Calu3 (cell line): ENCODE results near the gene WEE1. TPM values are rescaled to one million over a fixed set of nuclear protein-coding genes. Genes with fewer than 3 reads are reported as not detected.

Experiments used
- BruUV-seq: library from RNA; stranded (reverse); fragments of 400-500 nt; replicated peaks from 2 replicates; lab custom pipeline; 2021; lab: Mats Ljungman, UMichigan
- CTCF ChIA-PET: fragments of 300-600 bp; sonication (Branson Sonifier 250); formaldehyde crosslinking; loops from one replicate; lab custom pipeline; 2022; ENCODE audit warnings: antibody characterized with exemption; lab: Charles Lee
- DNase-seq: peaks from one replicate; pipeline ENCODE4 v3.0.0; 2022
- H3K27ac Mint-ChIP-seq: one replicate; pipeline ENCODE4 v1.8.0; 2022; ENCODE audit warnings: mixed read lengths; ENCODE audit not compliant: unreplicated experiment
- H3K27me3 Mint-ChIP-seq: one replicate; pipeline ENCODE4 v1.8.0; 2022; ENCODE audit warnings: mixed read lengths; ENCODE audit not compliant: unreplicated experiment
- H3K36me3 Mint-ChIP-seq: one replicate; pipeline ENCODE4 v1.8.0; 2022; ENCODE audit warnings: mild to moderate bottlenecking, moderate library complexity, mixed read lengths; ENCODE audit not compliant: insufficient read depth, unreplicated experiment
- H3K4me1 Mint-ChIP-seq: one replicate; pipeline ENCODE4 v1.8.0; 2022; ENCODE audit warnings: mild to moderate bottlenecking, low read depth, mixed read lengths; ENCODE audit not compliant: unreplicated experiment
- H3K4me3 Mint-ChIP-seq: one replicate; pipeline ENCODE4 v1.8.0; 2022; ENCODE audit warnings: mild to moderate bottlenecking, low read depth, moderate library complexity, mixed read lengths; ENCODE audit not compliant: unreplicated experiment
- H3K9me3 Mint-ChIP-seq: one replicate; pipeline ENCODE4 v1.8.0; 2022; ENCODE audit warnings: low read depth, mixed read lengths; ENCODE audit not compliant: unreplicated experiment
- intact Hi-C: fragments of 100-400 bp; cut with micrococcal nuclease; formaldehyde crosslinking; loops from one replicate; pipeline ENCODE4 v1.10.0; 2022; ENCODE audit not compliant: unreplicated experiment
- total RNA-seq: library from RNA; stranded (reverse); gene quantifications from 2 replicates; pipeline ENCODE4 v1.2.3, GENCODE V29; 2022
- TF ChIP-seq, protein P1 (sequence below): fragments of 200-600 bp; IDR thresholded peaks from one replicate; pipeline ENCODE4 v1.8.0; 2022; ENCODE audit warnings: antibody characterized with exemption; ENCODE audit not compliant: unreplicated experiment

The WEE1 gene
- total RNA-seq, 1 experiment from 2014 or later = 53.6 TPM

DNA sequence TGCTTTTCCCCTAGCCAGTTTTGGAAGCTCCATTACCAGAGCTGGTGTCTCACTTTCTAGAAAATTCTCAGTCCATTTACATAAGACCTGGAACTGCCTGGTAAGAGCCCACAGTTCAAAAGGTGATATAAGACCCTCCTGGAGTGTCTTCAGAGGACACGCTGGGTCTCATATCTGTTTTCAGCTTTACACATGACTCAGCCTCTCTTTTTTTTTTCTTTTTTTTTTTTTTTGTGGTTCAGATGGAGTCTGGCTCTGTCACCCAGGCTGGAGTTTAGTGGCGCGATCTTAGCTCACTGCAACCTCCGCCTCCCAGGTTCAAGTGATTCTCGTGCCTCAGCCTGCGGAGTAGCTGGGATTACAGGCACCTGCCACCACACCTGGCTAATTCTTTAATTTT is 30.7 kb downstream of the WEE1 start:
- intact Hi-C loops = no loop called here
- H3K27ac Mint-ChIP-seq = no peak overlapping the region
- H3K27me3 Mint-ChIP-seq = no peaks in the 10 kb centered on the region
- no peak for DNase-seq
- H3K9me3 Mint-ChIP-seq = peaks cover 3% of the 10 kb centered on the region
- H3K4me3 Mint-ChIP-seq = no peak overlapping the region
- CTCF ChIA-PET = no interaction called here
- H3K36me3 Mint-ChIP-seq = peaks cover 1% of the 10 kb centered on the region
- no TSS peak for BruUV-seq
- H3K4me1 Mint-ChIP-seq = peaks cover 40% of the 10 kb centered on the region
- TF ChIP-seq, protein P1, sequence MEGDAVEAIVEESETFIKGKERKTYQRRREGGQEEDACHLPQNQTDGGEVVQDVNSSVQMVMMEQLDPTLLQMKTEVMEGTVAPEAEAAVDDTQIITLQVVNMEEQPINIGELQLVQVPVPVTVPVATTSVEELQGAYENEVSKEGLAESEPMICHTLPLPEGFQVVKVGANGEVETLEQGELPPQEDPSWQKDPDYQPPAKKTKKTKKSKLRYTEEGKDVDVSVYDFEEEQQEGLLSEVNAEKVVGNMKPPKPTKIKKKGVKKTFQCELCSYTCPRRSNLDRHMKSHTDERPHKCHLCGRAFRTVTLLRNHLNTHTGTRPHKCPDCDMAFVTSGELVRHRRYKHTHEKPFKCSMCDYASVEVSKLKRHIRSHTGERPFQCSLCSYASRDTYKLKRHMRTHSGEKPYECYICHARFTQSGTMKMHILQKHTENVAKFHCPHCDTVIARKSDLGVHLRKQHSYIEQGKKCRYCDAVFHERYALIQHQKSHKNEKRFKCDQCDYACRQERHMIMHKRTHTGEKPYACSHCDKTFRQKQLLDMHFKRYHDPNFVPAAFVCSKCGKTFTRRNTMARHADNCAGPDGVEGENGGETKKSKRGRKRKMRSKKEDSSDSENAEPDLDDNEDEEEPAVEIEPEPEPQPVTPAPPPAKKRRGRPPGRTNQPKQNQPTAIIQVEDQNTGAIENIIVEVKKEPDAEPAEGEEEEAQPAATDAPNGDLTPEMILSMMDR = no peak

DNA sequence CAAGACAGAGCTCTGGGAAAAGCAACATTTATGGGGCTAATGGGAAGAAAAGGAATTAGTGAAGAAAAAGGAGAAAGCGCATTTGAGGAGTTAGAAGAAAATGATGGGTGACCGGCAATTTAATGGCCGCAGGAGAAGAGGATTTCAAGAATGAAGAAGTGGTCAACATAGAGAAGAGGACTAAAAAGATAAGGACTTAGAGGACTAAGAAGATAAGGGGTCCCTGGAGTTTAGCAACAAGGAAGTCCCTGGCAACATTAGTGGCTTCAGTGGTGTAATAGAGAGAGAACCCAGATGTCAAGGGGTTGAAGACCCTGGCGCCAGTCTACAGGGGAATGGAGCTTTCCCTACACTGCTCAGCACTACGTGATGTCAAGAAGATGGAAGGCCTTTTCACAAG is 32.3 kb downstream of the WEE1 start:
- no TSS peak for BruUV-seq
- TF ChIP-seq, protein P1 = no peak
- H3K4me3 Mint-ChIP-seq = no peak overlapping the region
- H3K9me3 Mint-ChIP-seq = peaks cover 3% of the 10 kb centered on the region
- H3K36me3 Mint-ChIP-seq = peaks cover 6% of the 10 kb centered on the region
- no peak overlapping the region for H3K27ac Mint-ChIP-seq
- H3K4me1 Mint-ChIP-seq = peaks cover 35% of the 10 kb centered on the region
- DNase-seq = no peak
- H3K27me3 Mint-ChIP-seq = no peaks in the 10 kb centered on the region
- intact Hi-C loops = no loop called here
- CTCF ChIA-PET = no interaction called here

DNA sequence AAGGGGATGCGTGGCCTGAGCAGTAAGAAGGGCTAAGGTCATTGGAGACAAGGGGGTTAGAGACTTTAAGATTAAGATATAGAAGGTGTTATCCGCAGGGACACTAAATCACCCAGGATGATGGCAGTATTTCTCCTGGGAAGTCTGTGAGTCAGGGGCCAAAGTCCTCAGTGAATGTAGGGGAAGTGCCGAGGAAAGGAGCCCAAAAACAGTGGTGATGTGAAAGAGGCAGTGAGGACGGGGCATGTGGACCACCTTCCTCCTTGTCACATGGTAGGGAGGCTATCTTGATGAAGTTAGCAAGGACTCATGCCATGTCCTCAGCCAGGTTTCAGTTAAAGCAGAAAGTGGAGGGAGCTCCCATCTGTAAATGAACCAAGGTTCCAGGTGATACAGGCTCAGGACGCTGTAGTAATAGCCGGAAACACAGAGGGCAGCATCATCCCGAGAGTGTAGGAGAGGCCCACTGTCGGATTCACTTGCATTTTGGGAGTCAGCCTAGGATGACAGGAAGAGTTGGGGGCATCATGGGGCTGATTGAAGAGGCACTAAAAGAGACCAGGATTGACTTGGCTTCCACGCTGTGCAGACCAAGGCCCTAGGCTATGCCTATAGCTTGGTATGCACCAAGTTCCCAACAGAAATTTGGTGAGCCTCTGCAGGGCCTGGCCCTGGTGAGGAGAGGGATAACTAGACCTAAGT is 33.5 kb downstream of the WEE1 start:
- DNase-seq = peak; percentile 36
- no TSS peak for BruUV-seq
- peak overlapping the region; percentile 9 for H3K27ac Mint-ChIP-seq
- TF ChIP-seq, protein P1 = no peak
- CTCF ChIA-PET = interaction anchor here (0.7 to 1.2 kb wide), 2 partner anchors 142 to 147 kb away, joined by 4 to 7 read pairs; no protein-coding TSS in a partner anchor
- intact Hi-C loops = no loop called here
- peaks cover 32% of the 10 kb centered on the region for H3K4me1 Mint-ChIP-seq
- H3K4me3 Mint-ChIP-seq = no peak overlapping the region
- H3K27me3 Mint-ChIP-seq = no peaks in the 10 kb centered on the region
- peaks cover 6% of the 10 kb centered on the region for H3K36me3 Mint-ChIP-seq
- H3K9me3 Mint-ChIP-seq = peaks cover 5% of the 10 kb centered on the region

DNA sequence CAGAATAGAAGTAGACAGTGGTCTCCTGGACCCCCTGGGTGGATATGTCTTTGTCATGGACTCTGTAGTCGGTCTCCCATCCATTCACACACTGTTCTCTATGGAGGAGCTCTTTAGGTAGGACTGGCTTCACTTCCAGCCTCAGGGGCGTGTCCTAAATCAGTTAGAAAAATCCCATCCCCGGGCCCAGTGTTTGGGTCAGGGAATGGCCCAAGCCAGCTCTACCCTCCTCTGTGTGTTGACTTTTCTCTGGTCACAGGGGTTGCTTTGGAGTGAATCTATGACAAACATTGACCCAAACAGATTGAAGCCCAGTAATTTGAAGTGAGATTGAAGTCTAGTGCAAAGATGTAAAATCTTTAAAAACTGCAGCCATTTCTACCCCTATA is 34.0 kb downstream of the WEE1 start:
- peaks cover 6% of the 10 kb centered on the region for H3K36me3 Mint-ChIP-seq
- intact Hi-C loops = no loop called here
- BruUV-seq = no TSS peak
- peaks cover 5% of the 10 kb centered on the region for H3K9me3 Mint-ChIP-seq
- H3K27ac Mint-ChIP-seq = no peak overlapping the region
- no peak overlapping the region for H3K4me3 Mint-ChIP-seq
- CTCF ChIA-PET = interaction anchor here (1.2 kb wide), 1 partner anchor 141 kb away, joined by 7 read pairs; no protein-coding TSS in a partner anchor
- no peak for DNase-seq
- TF ChIP-seq, protein P1 = no peak
- peaks cover 32% of the 10 kb centered on the region for H3K4me1 Mint-ChIP-seq
- no peaks in the 10 kb centered on the region for H3K27me3 Mint-ChIP-seq
